ENCODE results near the gene SFI1.
A peak's percentile ranks its signal among the peaks of the same experiment; 100 is the strongest.
"Not testable (repeated sequence)": the region's sequence is repeated elsewhere in the genome, so short reads cannot be mapped to it uniquely, and the experiment has no call there.

SFI1 gene

DNA sequence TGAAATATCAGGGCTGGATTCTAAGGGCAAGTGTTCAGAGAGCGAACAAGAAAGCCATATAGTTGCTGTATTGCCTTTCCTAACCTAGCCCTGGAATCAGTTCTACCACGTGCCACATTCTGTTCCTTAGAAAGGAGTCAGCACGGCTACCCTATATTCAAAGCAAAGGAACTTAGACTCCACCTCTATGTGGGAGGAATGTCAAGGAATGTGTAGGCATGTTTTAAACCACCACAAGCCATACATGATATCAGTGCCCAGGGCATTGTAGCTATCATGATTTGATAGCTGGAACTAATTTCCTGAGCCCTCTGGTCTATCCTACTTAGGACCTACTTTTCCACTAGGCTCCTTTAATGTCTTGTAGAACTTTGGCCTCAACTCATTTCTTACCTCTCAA, 4.2 kb upstream of the SFI1 start:
- no peak for DNase-seq (ENCODE audit: low read depth, low spot score)

DNA sequence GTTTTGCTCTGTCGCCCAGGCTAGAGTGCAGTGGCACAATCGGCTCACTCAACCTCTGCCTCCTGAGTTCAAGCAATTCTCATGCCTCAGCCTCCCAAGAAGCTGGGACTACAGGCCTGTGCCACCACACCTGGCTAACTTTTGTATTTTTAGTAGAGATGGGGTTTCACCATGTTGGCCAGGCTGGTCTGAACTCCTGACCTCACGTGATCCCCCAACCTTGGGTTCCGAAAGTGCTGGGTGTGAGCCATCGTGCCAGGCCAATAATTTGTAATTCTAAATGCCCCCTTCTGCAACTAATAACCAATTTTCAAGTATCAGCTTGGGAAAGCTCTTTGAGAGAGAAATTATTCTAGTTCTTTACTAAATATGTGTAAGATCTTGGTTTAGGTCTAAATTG, 3.0 kb upstream of the SFI1 start:
- DNase-seq (ENCODE audit: low read depth, low spot score): not testable (repeated sequence)

DNA sequence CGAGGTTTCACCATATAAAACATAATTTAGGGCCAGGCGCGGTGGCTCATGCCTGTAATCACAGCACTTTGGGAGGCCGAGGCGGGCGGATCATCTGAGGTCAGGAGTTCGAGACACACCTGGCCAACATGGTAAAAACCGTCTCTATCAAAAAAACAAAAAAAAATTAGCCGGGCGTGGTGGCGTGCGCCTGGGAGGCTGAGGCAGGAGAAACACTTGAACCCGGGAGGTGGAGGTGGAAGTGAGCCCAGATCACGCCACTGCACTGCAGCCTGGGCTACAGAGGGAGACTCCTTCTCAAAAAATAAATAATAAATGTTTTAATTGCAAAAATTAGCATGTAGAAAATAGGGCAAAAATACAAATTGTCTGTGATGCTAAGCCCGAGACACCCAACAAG, 993 bp upstream of the SFI1 start:
- no peak for DNase-seq (ENCODE audit: low read depth, low spot score)

DNA sequence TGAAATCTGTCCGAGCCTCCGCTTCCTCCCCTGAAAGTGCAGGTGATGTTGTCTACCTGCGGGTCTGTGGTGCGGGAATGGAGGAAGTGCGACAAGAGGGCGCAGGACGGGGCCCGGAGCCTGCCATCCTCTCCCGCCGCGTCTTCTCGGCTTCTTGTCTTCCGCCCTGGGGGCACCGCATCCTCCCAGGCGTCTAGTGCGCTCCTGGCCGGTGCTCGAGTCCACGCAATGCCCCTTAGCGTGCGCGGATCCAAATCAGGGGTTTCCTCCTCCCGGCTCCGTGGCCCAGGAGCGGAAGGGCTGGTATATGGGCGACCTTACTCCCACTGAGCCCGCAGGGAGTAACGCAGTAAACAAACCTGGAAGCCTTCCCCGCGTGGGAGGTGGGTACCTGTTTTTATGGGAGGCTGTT, 405 bp downstream of the SFI1 start:
- DNase-seq (ENCODE audit: low read depth, low spot score): peak; percentile 2

DNA sequence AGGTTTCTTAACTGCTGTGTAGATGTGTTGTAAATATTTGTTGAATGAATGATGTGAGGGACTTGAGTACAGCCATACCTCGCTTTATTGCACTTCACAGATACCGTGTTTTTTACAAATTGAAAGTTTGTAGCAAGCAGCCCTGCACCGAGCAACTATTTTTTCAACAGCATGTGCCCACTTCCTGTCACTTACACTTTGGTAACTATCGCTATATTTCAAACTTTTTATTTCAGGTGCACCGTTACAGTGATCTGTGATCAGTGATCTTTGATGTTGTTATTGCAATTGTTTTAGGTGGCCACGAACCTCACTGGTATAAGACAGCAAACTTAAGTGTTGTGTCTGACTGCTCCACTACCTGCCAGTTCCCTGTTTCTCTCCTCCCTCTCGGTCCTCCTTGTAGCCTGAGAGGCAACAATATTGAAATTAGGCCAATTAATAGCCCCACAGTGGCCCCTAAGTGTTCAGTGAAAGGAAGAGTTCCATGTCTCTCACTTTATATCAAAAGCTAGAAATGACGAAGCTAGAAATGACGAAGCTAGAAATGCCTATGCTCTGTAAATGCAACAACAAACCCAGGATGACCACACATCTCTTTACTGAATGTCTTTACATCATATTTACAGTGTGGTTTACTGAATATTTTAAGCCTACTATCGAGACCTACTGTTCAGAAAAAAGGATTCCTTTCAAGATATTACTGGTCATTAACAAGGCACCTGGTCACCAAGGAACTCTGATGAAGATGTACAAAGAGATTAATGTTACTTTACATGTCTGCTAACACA, 1.0 kb downstream of the SFI1 start:
- no peak for DNase-seq (ENCODE audit: low read depth, low spot score)

DNA sequence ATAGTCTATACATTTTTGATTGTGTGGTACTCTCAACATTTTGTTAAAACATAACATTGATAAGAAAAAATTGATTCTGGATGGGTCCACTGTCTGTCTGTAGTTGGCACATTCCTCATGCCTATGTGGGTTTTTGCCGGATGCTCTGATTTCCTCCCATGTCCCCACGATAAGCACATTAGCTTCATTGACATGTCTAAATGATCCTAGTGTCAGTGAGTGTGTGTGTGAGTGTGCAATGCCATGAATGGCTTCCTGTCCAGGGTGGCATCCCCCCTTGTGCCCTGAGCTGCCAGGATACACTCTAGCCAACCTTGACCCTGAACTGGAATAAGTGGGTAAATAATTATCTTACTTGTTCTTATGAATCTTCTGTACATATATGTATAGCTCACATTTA, 5.4 kb downstream of the SFI1 start:
- DNase-seq (ENCODE audit: low read depth, low spot score): no peak

DNA sequence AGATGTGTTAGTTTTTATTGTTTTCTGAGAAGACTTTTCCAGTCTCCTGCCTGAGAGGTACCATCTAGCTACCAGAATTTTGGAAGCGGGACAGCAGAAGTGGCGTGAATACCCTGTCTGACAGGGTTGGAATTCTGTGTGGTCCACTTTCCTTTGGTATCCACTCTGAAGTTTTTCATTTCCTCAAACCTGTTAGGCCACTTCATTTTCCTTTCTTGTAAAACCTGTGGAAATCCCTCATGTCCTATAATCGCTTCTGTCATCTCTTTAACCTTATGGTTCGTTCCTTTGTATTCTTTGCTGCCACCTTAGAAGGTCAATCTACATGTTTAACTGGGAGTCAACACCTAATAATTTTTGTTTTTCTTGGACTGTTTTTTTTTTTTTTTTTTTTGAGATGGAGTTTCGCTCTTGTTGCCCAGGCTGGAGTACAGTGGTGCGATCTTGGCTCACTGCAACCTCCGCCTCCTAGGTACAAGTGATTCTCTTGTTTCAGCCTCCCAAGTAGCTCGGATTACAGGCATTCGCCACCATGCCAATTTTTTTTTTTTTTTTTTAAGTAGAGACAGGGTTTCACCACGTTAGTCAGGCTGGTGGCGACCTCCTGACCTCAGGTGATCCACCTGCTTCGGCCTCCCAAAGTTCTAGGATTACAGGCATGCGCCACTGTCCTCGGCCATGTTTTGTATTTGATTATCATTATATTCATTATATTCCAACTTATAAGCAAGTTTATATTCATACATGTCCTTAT, 7.1 kb downstream of the SFI1 start:
- DNase-seq (ENCODE audit: low read depth, low spot score): no peak

DNA sequence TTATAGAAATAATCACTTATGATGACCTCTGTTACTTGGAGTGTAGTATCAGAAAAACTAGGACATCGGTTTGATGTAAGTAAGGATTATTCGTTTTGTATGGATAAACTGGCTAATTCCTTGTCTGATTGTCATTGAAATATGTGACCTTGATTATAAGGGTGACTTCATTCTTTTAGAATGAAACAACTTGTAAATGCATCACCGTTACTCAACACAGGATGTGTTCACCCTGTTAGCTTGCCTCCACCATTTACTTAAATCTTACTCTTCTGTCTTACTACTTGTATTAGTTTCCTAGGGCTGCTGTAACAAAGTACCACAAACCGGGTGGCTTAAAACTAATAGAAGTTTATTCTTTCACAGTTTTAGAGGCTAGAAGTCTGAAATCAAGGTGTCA, 7.9 kb downstream of the SFI1 start:
- no peak for DNase-seq (ENCODE audit: low read depth, low spot score)

DNA sequence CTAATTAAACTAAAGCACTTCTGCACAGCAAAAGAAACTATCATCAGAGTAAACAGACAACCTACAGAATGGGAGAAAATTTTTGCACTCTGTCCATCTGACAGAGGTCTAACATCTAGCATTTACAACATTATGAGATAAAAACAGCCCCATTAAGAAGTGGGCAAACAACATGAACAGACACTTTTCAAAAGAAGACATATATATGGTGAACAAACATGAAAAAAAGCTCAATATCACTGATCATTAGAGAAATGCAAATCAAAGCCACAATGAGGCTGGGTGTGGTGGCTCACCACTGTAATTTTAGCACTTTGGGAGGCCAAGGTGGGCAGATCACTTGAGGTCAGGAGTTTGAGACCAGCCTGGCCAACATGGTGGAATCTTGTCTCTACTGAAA, 11.2 kb downstream of the SFI1 start:
- DNase-seq (ENCODE audit: low read depth, low spot score): not testable (repeated sequence)

DNA sequence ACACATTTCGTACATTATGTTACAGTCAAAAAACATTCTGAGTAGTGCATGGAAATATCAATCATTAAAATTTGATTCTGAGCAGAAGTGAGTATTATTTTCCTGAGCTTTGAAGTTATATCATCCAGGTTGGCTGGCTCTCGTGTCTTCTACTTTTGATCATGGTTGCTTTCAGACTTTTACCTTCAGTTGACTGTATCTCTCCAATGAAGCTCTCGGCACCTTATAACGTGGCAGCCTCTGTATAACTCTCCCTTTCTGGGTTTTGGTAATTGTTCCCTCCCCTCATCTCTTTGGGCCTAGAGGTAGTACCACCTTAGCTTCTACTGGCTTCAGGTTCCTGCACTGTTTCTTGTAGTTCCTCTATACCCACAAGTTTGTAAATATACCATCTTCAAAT, 12.2 kb downstream of the SFI1 start:
- DNase-seq (ENCODE audit: low read depth, low spot score): no peak

DNA sequence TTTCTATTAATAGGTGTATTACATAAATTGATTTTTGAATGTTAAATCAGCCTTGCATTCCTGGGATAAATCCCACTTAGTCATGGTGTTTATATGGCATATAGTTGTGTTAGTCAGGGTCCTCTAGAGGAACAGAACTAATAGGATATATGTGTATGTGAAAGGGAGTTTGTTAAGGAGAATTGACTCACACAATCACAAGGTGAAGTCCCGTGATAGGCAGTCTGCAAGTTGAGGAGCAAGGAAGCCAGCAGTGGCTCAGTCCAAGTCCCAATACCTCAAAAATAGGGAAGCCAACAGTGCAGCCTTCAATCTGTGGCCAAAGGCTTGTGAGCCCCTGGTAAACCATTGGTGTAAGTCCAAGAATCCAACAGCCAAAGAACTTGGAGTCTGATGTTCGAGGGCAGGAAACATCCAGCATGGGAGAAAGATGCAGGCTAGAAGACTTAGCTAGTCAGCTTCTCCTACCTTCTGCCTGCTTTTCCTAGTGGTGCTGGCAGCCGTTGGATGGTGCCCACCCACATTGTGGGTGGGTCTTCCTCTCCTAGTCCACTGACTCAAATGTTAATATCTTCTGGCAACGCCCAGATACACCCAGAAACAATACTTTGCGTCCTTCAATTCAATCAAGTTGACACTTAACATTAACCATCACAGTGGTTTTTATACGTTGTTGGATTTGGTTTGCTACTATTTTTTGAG, 12.9 kb downstream of the SFI1 start:
- DNase-seq (ENCODE audit: low read depth, low spot score): no peak

DNA sequence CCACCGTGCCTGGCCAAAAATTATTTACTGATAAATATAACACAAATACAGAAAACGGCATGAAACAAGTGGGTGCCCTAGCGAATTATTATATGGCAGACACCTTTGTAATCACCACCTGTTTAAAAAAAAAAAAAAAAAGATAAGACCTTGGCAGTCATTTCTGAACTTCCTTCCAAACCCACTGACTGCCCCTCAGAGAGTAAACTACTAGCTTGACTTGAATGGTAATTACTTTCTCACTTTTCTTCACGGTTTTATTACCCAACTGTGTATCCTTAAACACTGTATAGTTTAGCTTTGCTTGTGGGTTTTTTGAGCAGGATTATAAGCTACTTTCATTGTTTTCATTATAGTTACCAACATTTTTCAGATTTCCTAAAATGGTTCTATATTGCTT, 23.7 kb downstream of the SFI1 start:
- no peak for DNase-seq (ENCODE audit: low read depth, low spot score)

DNA sequence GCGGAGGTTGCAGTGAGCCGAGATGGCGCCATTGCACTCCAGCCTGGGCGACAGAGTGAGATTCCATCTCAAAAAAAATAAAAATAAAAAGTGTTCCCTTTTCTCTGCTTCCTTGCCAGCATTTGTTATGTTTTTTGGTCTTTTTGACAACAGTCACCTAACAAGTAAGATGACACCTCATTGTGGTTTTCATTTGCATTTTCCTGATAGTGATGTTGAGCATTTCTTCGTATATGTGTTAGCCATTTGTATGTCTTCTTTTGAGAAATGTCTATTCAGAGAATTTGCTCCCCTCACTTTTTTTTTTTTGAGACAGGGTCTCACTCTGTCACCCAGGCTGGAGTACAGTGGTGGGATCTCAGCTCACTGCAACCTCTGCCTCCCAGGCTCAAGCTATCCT, 27.8 kb downstream of the SFI1 start:
- DNase-seq (ENCODE audit: low read depth, low spot score): not testable (repeated sequence)

DNA sequence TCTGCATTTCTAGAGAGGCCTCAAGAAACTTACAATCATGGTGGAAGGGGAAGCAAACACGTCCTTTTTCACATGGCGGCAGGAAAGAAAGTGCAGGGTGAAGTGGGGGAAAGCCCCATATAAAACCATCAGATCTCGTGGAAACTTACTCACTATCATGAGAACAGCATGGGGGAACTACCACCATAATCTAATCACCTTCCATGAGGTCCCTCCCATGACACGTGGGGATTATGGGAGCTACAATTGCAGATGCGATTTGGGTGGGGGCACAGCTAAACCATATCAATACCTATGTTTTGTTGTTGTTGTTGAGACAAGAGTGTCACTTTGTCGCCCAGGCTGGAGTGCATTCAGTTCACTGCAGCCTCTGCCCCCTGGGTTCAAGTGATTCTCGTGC, 29.9 kb downstream of the SFI1 start:
- DNase-seq (ENCODE audit: low read depth, low spot score): peak; percentile 4

DNA sequence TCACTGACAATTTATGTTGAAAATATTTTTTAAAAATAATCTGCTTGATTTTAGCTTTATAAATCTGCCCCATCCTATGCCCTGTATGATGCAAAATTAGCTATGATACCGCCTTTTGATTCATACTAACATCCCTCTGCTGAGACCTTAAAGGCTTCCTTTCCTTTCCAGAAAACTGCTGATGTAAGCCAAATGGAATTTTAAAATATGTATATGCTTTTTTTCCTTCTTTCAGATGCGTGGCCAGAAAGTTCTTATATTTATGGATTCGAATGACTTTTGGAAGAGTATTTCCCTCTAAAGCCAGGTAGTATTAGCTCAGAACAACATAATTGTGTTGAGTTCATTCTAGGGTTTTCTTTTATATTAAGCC, 34.5 kb downstream of the SFI1 start:
- DNase-seq (ENCODE audit: low read depth, low spot score): no peak

DNA sequence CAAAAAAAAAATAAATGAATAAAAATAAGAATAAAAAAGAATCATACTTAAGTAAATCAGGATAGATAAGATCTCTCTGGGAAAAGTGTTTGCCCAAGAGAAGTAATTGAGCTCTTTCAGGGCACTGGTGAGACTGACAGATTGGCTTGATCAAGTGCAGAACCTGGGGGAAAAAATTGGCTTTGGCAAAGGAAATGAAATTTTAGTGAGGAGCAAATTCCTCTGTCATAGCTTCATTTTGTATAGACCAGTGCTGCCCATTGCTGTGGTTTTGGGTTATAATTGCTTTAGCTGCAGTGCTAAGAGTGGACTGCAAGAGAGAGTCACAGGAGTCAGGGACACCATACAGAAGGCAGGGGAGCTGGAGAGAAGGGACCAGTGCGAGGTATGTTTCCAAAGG, 35.7 kb downstream of the SFI1 start:
- no peak for DNase-seq (ENCODE audit: low read depth, low spot score)

DNA sequence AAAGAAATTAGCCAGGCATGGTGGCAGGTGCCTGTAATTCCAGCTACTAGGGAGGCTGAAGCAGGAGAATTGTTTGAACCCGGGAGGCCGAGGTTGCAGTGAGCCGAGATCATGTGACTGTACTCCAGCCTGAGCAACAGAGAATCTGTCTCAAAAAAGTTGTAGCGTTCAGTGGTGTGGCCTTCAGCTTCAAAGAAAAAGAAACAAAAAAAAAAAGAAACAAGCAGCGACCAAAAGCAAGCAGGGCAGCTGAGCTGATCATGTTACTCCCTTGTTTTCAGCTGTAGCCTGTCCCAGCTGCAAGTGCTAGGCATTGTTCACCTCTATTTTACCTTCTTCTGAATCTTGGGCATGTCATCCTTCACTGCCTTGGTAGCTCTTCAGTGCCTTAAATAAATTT, 37.0 kb downstream of the SFI1 start:
- no peak for DNase-seq (ENCODE audit: low read depth, low spot score)

DNA sequence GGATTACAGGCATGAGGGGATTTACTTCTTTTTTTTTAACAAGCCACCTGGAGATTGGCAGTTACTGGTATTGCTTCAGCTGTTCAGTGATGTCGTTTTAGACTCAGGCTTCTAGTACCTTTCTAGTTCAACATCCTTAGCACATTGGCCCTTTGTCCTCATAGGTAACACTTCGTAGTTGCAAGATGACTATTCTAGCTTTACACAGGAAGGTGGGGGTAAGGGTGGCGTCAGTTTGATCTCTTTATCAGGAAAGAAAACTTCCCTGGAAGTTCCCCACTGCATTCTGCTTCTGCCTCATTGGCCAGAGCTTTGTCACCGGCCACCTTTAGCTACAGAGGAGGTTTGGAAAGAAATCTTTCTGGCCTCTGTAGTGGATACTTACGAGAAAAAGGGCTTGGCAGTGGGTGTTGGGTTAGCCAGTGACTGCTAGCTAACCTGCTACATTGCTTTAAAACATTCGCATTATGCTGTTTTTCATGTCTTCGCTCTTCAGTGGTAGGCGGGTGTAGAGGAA, 40.7 kb downstream of the SFI1 start:
- no peak for DNase-seq (ENCODE audit: low read depth, low spot score)

DNA sequence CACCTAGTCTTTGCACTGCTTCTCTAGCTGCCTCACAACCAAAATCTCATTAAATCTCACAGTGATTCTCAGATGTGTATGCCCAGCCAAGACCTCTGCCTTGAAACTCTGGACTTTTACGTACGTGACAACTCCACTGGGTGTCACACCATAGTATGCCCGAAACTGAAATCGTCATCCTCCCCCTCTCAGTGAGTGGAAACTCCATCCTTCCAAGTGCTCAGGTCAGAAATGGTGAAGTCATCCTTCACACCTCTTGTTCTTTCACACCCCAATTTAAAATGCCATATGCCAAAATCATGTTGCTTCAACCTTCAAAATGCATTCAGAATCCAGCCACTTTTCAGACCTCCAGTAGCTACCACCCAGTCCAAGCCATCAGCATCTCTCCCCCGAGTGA, 42.5 kb downstream of the SFI1 start:
- no peak for DNase-seq (ENCODE audit: low read depth, low spot score)

DNA sequence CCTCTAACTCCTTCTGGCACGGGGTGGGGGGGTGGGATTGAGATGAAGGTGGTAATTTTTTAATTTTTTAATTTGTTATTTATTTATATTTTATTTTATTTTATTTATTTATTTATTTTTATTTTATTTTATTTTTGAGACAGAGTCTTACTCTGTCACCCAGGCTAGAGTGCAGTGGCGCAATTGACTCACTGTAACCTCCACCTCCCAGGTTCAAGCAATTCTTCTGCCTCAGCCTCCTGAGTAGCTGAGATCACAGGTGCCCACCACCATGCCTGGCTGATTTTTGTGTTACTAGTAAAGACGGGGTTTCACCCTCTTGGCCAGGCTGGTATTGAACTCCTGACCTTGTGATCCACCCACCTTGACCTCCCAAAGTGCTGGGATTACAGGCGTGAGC, 43.8 kb downstream of the SFI1 start:
- not testable (repeated sequence) for DNase-seq (ENCODE audit: low read depth, low spot score)

DNA sequence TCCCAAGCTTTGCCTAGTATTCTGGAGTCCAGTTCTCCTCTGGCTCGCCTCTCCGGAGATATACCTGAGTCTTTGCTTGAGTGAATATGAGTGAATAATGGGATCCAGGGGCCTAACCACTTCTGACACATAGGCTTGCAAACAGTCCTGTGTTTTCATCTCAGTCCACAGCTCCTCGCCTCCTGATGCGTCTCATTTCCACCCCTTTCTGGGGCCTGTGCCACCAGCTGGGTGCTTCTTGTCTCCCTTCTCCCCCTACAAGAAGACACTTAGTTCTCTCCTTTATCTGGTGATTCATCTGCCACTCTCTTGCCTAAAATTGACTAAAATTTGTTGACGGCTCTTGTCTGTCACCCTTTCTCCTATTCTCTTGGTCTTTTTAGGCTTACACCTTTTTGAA, 44.6 kb downstream of the SFI1 start:
- DNase-seq (ENCODE audit: low read depth, low spot score): no peak

All from activated naive CD8-positive, alpha-beta T cell treated with anti-CD3 and anti-CD28 coated beads, Interleukin-2, amount 50 U/mL, for 16 hours (primary cell).